ENCODE results near the gene ANKS1B. TPM values are rescaled to one million over a fixed set of nuclear protein-coding genes. Genes with fewer than 3 reads are reported as not detected.
"Not testable (repeated sequence)": the region's sequence is repeated elsewhere in the genome, so short reads cannot be mapped to it uniquely, and the experiment has no call there.

The ANKS1B gene
- total RNA-seq, 1 experiment from 2014 or later = 0.10 TPM

- no peak for DNase-seq (ENCODE audit: extremely low read depth, low read depth)
Measured at GRCh38 chr12:99392091-99392850, 592.5 kb downstream of the ANKS1B start.

GRCh38 chr12:99390707-99391106 is 594.0 kb downstream of the ANKS1B start:
- no peak for DNase-seq (ENCODE audit: extremely low read depth, low read depth)

GRCh38 chr12:99389751-99390150 is 595.0 kb downstream of the ANKS1B start:
- DNase-seq (ENCODE audit: extremely low read depth, low read depth) = no peak

- DNase-seq (ENCODE audit: extremely low read depth, low read depth) = no peak
Measured at GRCh38 chr12:99388671-99389195, 596.0 kb downstream of the ANKS1B start.

- no peak for DNase-seq (ENCODE audit: extremely low read depth, low read depth)
Measured at GRCh38 chr12:99387661-99388060, 597.1 kb downstream of the ANKS1B start.

- peak; percentile 9 for DNase-seq (ENCODE audit: extremely low read depth, low read depth)
Measured at GRCh38 chr12:99386907-99387306, 597.8 kb downstream of the ANKS1B start.

GRCh38 chr12:99383258-99383657 is 601.5 kb downstream of the ANKS1B start:
- no peak for DNase-seq (ENCODE audit: extremely low read depth, low read depth)

- DNase-seq (ENCODE audit: extremely low read depth, low read depth) = no peak
Measured at GRCh38 chr12:99381992-99382391, 602.7 kb downstream of the ANKS1B start.

GRCh38 chr12:99380701-99381100 is 604.0 kb downstream of the ANKS1B start:
- DNase-seq (ENCODE audit: extremely low read depth, low read depth) = no peak

- no peak for DNase-seq (ENCODE audit: extremely low read depth, low read depth)
Measured at GRCh38 chr12:99374023-99374422, 610.7 kb downstream of the ANKS1B start.

GRCh38 chr12:99372257-99372920 is 612.3 kb downstream of the ANKS1B start:
- no peak for DNase-seq (ENCODE audit: extremely low read depth, low read depth)

GRCh38 chr12:99370421-99371138 is 614.2 kb downstream of the ANKS1B start:
- DNase-seq (ENCODE audit: extremely low read depth, low read depth) = no peak

- no peak for DNase-seq (ENCODE audit: extremely low read depth, low read depth)
Measured at GRCh38 chr12:99367181-99367580, 617.6 kb downstream of the ANKS1B start.

- DNase-seq (ENCODE audit: extremely low read depth, low read depth) = no peak
Measured at GRCh38 chr12:99352269-99352668, 632.5 kb downstream of the ANKS1B start.

GRCh38 chr12:99343960-99344359 is 640.8 kb downstream of the ANKS1B start:
- DNase-seq (ENCODE audit: extremely low read depth, low read depth) = no peak

- DNase-seq (ENCODE audit: extremely low read depth, low read depth) = no peak
Measured at GRCh38 chr12:99339663-99340062, 645.1 kb downstream of the ANKS1B start.

GRCh38 chr12:99334285-99335056 is 650.3 kb downstream of the ANKS1B start:
- DNase-seq (ENCODE audit: extremely low read depth, low read depth) = no peak

GRCh38 chr12:99332936-99333591 is 651.7 kb downstream of the ANKS1B start:
- no peak for DNase-seq (ENCODE audit: extremely low read depth, low read depth)

- no peak for DNase-seq (ENCODE audit: extremely low read depth, low read depth)
Measured at GRCh38 chr12:99330216-99330615, 654.5 kb downstream of the ANKS1B start.

- not testable (repeated sequence) for DNase-seq (ENCODE audit: extremely low read depth, low read depth)
Measured at GRCh38 chr12:99321210-99321609, 663.5 kb downstream of the ANKS1B start.
